ENCODE measurements around the gene SACM1L. TPM values are rescaled to one million over a fixed set of nuclear protein-coding genes. Genes with fewer than 3 reads are reported as not detected.
A peak's percentile ranks its signal among the peaks of the same experiment; 100 is the strongest.

SACM1L gene
- total RNA-seq, 1 experiment from 2014 or later = 31.6 TPM

DNA sequence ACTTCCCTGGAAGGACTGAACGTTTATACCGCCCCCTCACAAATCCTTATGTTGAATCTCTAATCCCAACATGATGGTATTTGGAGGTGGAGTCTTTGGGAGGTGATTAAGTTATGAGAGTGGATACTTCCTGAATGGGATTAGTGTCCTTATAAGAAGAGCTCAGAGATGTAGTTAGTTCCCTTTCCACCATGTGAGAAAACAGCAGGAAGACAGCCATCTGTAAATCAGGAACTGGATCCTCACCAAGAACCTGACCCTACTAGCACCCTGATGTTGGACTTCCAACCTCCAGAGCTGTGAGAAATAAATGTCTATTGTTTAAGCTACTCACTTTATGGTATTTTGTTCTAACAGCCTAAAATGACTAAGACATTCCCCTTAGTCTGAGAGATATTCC is 33.3 kb upstream of the SACM1L start:
- intact Hi-C loops (cut with micrococcal nuclease; ENCODE audit: unreplicated experiment) (loop anchor here (2.0 to 5.0 kb wide), 3 partner anchors 44 to 144 kb away; no protein-coding TSS in a partner anchor), in situ Hi-C loops (cut with HindIII; ENCODE audit: low pct_unique_long_range_greater_than_20kb, low sequenced_read_pairs) (no loop called here)
- ChIA-PET POLR2A (interaction anchor here (0.5 to 0.6 kb wide), 2 partner anchors 9 to 61 kb away, joined by 3 to 4 read pairs; no protein-coding TSS in a partner anchor), CTCF (interaction anchor here (0.6 to 1.3 kb wide), 3 partner anchors 11 to 615 kb away, joined by 6 to 7 read pairs (median 6); no protein-coding TSS in a partner anchor)
- Histone ChIP-seq H3K4me3 (ENCODE audit: low read depth in 2 of 2, low read length in 2 of 2) (no peak overlapping the region), H3K4me1 (ENCODE audit: control insufficient read depth, insufficient read depth, low read length) (peaks cover 14% of the 10 kb centered on the region), H3K27me3 (ENCODE audit: control insufficient read depth, insufficient read depth, low read length) (no peaks in the 10 kb centered on the region), H3K36me3 (ENCODE audit: control insufficient read depth, insufficient read depth, low read length) (no peaks in the 10 kb centered on the region; the same call in 1 of the 2 replicates), H3K9me3 (ENCODE audit: control insufficient read depth, insufficient read depth, low read depth, low read length) (no peaks in the 10 kb centered on the region), H3K27ac (ENCODE audit: low read length) (peak overlapping the region; percentile 66)
- no TSS peak for BruUV-seq (replicated peaks)
- ATAC-seq (no peak), DNase-seq (ENCODE audit: low read depth, low spot score) (no peak)
- no peak for TF ChIP-seq SIN3A (IDR thresholded peaks at IDR 0.05; ENCODE audit: borderline replicate concordance, insufficient read depth, low read depth, low read length)
- TF ChIP-seq, protein P1, sequence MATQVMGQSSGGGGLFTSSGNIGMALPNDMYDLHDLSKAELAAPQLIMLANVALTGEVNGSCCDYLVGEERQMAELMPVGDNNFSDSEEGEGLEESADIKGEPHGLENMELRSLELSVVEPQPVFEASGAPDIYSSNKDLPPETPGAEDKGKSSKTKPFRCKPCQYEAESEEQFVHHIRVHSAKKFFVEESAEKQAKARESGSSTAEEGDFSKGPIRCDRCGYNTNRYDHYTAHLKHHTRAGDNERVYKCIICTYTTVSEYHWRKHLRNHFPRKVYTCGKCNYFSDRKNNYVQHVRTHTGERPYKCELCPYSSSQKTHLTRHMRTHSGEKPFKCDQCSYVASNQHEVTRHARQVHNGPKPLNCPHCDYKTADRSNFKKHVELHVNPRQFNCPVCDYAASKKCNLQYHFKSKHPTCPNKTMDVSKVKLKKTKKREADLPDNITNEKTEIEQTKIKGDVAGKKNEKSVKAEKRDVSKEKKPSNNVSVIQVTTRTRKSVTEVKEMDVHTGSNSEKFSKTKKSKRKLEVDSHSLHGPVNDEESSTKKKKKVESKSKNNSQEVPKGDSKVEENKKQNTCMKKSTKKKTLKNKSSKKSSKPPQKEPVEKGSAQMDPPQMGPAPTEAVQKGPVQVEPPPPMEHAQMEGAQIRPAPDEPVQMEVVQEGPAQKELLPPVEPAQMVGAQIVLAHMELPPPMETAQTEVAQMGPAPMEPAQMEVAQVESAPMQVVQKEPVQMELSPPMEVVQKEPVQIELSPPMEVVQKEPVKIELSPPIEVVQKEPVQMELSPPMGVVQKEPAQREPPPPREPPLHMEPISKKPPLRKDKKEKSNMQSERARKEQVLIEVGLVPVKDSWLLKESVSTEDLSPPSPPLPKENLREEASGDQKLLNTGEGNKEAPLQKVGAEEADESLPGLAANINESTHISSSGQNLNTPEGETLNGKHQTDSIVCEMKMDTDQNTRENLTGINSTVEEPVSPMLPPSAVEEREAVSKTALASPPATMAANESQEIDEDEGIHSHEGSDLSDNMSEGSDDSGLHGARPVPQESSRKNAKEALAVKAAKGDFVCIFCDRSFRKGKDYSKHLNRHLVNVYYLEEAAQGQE (IDR thresholded peaks at IDR 0.05; ENCODE audit: insufficient read depth in 1 of 2, low read depth in 2 of 2, low read length in 1 of 2) = no peak
- no peak for TF ChIP-seq CTCF (IDR thresholded peaks at IDR 0.05)
- no peak for TF ChIP-seq TCF7L2 (IDR thresholded peaks at IDR 0.05; ENCODE audit: low read depth, low read length)
- no peak for TF ChIP-seq POLR2AphosphoS5 (IDR thresholded peaks at IDR 0.05; ENCODE audit: low read depth, low read length)

DNA sequence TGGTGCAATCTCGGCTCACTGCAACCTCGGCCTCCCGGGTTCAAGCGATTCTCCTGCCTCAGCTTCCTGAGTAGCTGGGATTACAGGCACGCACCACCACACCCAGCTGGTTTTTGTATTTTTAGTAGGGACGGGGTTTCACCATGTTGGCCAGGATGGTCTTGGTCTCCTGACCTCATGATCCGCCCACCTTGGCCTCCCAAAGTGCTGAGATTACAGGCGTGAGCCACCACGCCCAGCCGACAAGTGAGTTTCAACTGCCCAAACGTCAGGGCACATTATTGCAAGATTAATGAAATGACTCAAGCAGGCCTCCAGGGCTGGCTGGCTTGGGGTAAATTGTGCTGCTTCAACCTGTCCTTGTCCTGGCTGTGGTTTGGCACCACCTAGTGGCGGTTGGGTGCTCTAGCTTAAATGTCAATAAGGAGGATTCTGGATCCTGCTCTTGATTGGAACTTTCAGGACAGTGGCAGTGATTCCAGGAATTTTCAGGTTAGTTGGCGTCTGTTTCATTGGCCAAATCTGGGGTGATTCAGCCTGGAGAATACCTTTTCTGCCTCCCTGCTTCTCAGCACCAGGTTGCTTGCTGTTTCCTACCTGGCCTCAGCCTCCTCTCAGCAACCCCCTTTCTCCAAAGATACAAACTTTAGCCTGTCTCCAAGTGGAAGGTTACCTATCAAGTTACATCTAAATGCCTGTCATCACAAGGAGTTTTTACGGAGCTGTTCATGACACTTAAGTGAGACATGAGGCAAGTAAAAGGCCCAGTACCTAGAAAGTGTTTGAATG is 32.4 kb upstream of the SACM1L start:
- ChIA-PET CTCF (interaction anchor here (0.6 to 1.3 kb wide), 3 partner anchors 110 to 146 kb away, joined by 5 to 6 read pairs (median 5); no protein-coding TSS in a partner anchor), POLR2A (interaction anchor here (0.6 kb wide), 1 partner anchor 61 kb away, joined by 3 read pairs; no protein-coding TSS in a partner anchor)
- in situ Hi-C loops (cut with HindIII; ENCODE audit: low pct_unique_long_range_greater_than_20kb, low sequenced_read_pairs) = no loop called here
- H3K36me3 ChIP-seq (ENCODE audit: control insufficient read depth, insufficient read depth, low read length) = no peaks in the 10 kb centered on the region; the same call in 1 of the 2 replicates
- TF ChIP-seq, protein P1 (IDR thresholded peaks at IDR 0.05; ENCODE audit: insufficient read depth in 1 of 2, low read depth in 2 of 2, low read length in 1 of 2) = no peak
- peak; percentile 87 for TF ChIP-seq CTCF (IDR thresholded peaks at IDR 0.05)
- no peak overlapping the region for H3K4me3 ChIP-seq (ENCODE audit: low read depth in 2 of 2, low read length in 2 of 2)
- H3K9me3 ChIP-seq (ENCODE audit: control insufficient read depth, insufficient read depth, low read depth, low read length) = no peaks in the 10 kb centered on the region
- H3K27me3 ChIP-seq (ENCODE audit: control insufficient read depth, insufficient read depth, low read length) = no peaks in the 10 kb centered on the region
- no peak overlapping the region; the same call in 1 of the 2 replicates for H3K27ac ChIP-seq (ENCODE audit: low read length)
- DNase-seq (ENCODE audit: low read depth, low spot score) (peak; percentile 74), ATAC-seq (peak; percentile 89)
- BruUV-seq (replicated peaks) = no TSS peak
- intact Hi-C loops (cut with micrococcal nuclease; ENCODE audit: unreplicated experiment) = loop anchor here (2.0 to 5.0 kb wide), 3 partner anchors 44 to 144 kb away; no protein-coding TSS in a partner anchor
- peaks cover 14% of the 10 kb centered on the region for H3K4me1 ChIP-seq (ENCODE audit: control insufficient read depth, insufficient read depth, low read length)

Measured in Panc1 (cell line).